ENCODE measurements around the gene PRPF6.

DNA sequence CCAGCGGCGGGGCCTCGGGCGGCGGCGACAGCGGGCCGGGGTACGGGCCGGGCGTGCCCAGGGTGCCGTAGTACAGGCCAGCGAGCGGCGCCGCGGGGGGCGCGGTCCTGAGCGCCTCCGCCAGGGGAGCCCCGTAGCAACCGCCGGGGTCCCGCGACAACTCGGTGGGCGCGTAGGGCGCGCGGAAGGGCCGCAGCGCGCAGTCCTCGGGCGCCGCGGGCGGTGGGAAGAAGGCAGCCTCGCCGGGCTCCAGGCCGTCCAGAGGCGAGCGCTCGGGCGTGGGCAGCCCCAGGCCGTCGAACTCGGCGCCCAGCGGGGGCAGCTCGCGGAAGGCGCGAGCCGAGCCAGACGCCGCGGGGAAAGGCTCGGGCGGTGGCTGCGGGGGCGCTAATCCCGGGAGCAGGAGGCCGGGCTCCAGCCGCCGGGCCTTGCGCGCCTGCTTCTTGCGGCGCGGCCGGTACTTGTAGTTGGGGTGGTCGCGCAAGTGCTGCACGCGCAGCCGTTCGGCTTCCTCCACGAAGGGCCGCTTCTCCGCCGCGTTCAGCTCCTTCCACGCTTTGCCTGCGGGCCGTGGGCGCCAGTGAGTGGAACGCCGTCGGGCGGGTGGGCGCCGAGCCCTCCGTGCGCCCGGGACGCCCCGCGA lies 67.6 kb downstream of the PRPF6 start:
- TF ChIP-seq, protein P1, sequence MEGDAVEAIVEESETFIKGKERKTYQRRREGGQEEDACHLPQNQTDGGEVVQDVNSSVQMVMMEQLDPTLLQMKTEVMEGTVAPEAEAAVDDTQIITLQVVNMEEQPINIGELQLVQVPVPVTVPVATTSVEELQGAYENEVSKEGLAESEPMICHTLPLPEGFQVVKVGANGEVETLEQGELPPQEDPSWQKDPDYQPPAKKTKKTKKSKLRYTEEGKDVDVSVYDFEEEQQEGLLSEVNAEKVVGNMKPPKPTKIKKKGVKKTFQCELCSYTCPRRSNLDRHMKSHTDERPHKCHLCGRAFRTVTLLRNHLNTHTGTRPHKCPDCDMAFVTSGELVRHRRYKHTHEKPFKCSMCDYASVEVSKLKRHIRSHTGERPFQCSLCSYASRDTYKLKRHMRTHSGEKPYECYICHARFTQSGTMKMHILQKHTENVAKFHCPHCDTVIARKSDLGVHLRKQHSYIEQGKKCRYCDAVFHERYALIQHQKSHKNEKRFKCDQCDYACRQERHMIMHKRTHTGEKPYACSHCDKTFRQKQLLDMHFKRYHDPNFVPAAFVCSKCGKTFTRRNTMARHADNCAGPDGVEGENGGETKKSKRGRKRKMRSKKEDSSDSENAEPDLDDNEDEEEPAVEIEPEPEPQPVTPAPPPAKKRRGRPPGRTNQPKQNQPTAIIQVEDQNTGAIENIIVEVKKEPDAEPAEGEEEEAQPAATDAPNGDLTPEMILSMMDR (IDR thresholded peaks at IDR 0.05), result no peak
- TF ChIP-seq SMC3 (IDR thresholded peaks at IDR 0.05) (no peak), EP300 (IDR thresholded peaks at IDR 0.05) (no peak)
